Erythroblast (primary cell): ENCODE measurements around the gene MOB3B.

Experiments
- GATA1 ChIP-seq: IDR thresholded peaks from 2 replicates; pipeline ENCODE4 v1.6.1; 2011; ENCODE audit warnings: low read depth, mild to moderate bottlenecking, control low read depth, low read length, moderate library complexity
- POLR2A ChIP-seq: IDR thresholded peaks from 2 replicates; pipeline ENCODE4 v1.6.1; 2011; ENCODE audit warnings: mild to moderate bottlenecking, low read length

DNA sequence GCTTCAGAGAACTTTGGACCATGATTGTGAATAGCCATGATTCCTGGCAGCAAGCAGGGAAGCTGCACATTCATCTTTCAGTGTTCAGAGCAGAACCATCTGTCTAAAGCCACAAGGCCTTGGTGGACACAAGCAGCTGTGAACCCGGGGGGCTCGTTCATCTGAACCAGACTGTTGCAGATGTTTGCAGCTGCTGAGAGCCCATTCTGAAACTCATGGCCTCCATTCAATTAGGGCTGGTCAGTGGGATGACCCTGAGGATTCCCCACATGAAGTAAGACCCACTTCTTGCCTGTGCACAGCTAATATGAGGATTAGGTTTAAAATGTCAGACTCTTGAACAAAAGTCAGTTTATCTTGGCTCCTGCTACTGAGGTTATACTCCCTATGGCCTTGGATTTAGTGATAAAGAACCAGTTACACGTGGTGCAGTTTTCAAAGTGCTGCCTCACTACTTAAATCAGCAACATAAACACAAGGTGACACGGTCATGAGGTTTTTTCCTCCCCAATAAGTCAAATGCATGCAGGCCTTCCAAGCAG is 115.3 kb downstream of the MOB3B start:
- TF ChIP-seq POLR2A (no peak), GATA1 (no peak)
